GM10266 (cell line): ENCODE measurements around the gene ZNF804B.

Experiments used
- DNase-seq: peaks from one replicate; pipeline ENCODE4 v3.0.0; 2012; ENCODE audit errors: extremely low spot score
- CTCF ChIP-seq: IDR thresholded peaks from 2 replicates; pipeline ENCODE4 v1.5.1; 2012; ENCODE audit warnings: mild to moderate bottlenecking, low read depth; ENCODE audit not compliant: control insufficient read depth, insufficient read depth; ENCODE audit errors: missing control alignments

Gene ZNF804B

GRCh38 chr7:88942815-88943501, 183.5 kb downstream of the ZNF804B start:
- no peak for TF ChIP-seq CTCF

GRCh38 chr7:88951826-88952225, 192.3 kb downstream of the ZNF804B start:
- DNase-seq, result no peak
- TF ChIP-seq CTCF, result no peak

More at GRCh38 chr7:88942815-88943501, 183.5 kb downstream of the ZNF804B start:
- DNase-seq, result no peak

- DNase-seq, result no peak
- TF ChIP-seq CTCF, result no peak
These were observed 204.9 kb downstream of the ZNF804B start for GRCh38 chr7:88964418-88964817.

- no peak for TF ChIP-seq CTCF
- no peak for DNase-seq
These were observed 205.9 kb downstream of the ZNF804B start for GRCh38 chr7:88965371-88965770.

- no peak for DNase-seq
These were observed 207.9 kb downstream of the ZNF804B start for GRCh38 chr7:88967432-88967831.

GRCh38 chr7:88969167-88969566, 209.7 kb downstream of the ZNF804B start:
- TF ChIP-seq CTCF, result no peak
- DNase-seq, result no peak

More at GRCh38 chr7:88967432-88967831, 207.9 kb downstream of the ZNF804B start:
- TF ChIP-seq CTCF, result no peak

GRCh38 chr7:88985295-88985694, 225.8 kb downstream of the ZNF804B start:
- DNase-seq, result no peak
- no peak for TF ChIP-seq CTCF
